ENCODE measurements around the gene WDR89.
"Not testable (repeated sequence)": the region's sequence is repeated elsewhere in the genome, so short reads cannot be mapped to it uniquely, and the experiment has no call there.

WDR89 gene

GRCh38 chr14:63583046-63583445 is 58.6 kb downstream of the WDR89 start:
- not testable (repeated sequence) for DNase-seq

GRCh38 chr14:63581491-63581890 is 60.2 kb downstream of the WDR89 start:
- DNase-seq: no peak

- no peak for DNase-seq
Observed at GRCh38 chr14:63578300-63578699, 63.4 kb downstream of the WDR89 start.

DNA sequence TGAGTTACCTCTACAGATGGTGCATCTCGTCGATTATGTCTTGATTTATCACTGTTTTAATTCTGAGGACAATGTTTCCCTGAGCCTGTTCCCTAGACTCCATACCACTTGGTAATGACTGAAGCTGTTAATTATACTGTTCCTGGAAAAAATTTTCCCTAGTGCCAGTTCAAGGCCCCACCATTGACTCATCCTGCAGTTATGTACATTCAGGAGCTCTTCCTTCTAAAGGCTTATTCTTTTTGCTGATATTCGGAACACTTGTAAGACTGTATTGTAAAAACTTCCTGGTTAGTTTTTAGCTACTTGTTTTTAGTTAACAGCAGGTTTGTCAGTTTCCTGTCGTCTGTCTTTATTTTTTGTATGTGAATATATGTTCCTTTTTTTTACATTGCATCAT is 68.1 kb downstream of the WDR89 start:
- DNase-seq: no peak

DNA sequence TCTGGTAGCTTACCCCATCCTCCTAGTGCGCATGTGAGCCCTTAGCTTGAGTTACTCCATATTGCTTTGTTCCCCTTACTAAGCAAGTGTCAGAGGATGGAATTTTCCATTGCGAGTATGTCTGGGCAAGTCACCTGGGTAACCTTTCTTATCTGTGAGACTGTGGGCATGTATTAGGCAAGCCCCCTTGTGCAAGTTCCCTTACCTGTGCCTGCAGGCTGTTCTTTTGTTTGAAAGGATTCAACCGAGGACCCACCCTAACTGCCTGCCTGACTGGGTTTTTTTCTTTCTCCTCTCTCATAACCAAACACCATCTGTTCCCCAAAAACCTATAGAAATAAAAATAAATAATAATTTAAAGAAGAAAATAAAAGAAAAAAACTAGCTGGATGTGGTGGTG is 76.2 kb downstream of the WDR89 start:
- no peak for DNase-seq

GRCh38 chr14:63564318-63564717 is 77.4 kb downstream of the WDR89 start:
- DNase-seq: no peak

DNA sequence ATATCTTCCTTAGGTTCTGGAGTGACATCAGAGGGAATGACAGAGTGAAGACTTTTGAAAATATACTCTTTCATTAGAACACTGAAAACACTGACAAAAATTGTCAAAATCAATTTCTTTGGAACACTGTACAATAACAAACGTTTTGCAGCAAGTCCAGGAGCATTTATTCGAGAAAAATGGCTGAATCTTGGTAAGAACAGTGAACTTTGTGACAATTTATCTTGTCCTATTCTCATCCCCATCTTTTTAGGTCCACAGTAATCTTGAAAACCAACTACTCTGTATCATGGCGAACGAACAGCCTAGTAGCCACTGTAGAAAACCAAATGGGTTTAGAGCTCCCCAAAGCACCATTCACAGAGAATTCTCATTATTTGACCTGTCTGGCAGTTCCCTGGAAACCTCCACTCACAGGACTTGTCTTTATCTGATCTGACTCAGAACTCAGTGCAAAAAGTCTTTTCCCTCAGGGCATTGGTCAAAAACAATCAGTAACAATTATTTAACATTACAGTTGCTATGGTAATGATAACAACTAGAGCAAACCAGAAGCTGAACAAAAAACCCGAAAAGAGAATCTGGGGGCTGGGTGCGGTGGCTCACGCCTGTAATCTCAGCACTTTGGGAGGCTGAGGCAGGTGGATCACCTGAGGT is 78.2 kb downstream of the WDR89 start:
- no peak for DNase-seq

DNA sequence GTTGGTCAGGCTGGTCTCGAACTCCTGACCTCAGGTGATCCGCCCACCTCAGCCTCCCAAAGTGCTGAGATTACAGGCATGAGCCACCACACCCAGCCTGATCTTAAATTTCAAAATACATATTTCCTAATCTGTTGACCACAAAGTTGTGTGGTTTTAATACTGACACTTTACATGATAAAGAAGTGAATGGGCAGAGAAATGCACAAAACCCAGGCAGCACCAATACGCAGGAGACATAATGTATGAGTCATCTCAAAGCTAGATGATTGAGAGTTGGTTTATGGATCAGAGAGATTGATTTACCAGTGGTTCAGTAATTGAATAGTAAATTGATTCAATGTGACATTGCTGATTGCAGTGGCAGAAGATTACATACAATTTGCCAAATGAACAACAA is 79.3 kb downstream of the WDR89 start:
- DNase-seq: no peak

- DNase-seq: peak; percentile 4
Observed at GRCh38 chr14:63555572-63555971, 86.1 kb downstream of the WDR89 start.

DNA sequence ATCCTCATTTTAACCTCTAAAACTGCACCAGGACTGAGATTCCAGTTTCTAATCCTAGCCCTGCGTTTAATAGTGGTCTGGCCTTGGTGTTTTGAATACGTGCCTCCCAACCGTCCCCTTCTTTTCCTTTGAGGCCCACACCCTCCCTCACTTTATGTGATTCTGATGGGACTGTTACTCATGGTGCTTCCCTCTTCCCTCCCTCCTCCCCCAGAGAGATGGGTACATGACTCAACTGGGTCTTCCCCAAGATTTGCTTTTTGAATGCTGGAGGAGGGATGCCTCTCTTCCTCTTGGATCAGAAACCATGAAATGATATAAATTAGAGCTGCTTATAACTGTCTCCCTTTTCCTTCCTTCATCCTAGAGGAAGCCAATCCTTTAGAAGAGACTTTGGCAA is 90.3 kb downstream of the WDR89 start:
- DNase-seq: no peak

DNA sequence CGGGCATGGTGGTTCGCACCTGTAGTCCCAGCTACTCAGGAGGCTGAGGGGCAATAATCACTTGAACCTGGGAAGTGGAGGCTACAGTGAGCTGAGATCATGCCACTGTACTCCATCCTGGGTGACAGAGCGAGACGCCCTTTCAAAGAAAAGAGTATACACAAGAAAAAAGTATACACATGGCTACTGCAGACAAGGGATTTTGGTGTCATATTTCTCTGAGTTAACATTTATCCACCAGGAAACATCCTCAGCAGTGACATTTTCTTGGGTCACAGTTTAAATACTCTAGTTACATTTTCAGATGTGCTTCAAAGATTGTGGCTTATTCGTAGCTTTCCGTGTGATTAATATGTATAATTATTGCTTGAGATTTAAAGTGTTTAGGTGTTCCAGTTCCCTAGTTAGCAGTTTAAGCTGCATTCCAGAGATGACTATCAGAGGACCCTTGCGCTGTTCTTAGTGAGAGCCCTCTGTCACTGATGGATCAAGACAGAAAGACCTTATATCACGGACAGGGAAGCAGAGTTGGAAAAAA is 93.8 kb downstream of the WDR89 start:
- DNase-seq: no peak

All from activated naive CD4-positive, alpha-beta T cell treated with Interleukin-2 at 50 U/mL for 16 hours (primary cell).